Head of caudate nucleus (tissue), 42 donors: ENCODE data around the gene COL15A1.
"Not testable (repeated sequence)": the region's sequence is repeated elsewhere in the genome, so short reads cannot be mapped to it uniquely, and the experiment has no call there.

Source experiments
- DNase-seq, 42 donors: peaks; one replicate each; pipeline versions ENCODE4 v3.0.0 to v3.0.0-alpha.2; 2020 to 2021; ENCODE audit warnings: mixed read lengths in 7 of 42
- intact Hi-C: fragments of 100-400 bp; cut with DNase I; formaldehyde crosslinking; loops from one replicate; pipeline ENCODE4 v1.15.0; 2022

The COL15A1 gene

DNA sequence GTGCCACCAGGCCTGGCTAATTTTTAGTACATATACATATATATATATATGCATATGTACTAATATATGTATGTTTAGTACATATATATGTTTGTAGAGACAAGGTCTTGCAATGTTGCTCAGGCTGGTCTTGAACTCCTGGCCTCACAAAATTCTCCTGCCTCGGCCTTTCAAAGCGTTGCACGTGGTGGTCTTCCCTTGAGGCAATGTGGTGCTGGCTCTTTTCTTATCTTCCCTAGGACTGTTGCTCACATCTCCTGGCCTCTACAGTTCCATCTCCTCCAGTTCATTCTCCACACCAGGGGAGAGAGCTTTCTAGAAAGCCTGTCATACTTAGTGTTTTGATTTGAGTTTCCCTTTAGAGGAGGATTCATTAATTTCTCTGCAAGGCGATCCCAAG lies 132.3 kb downstream of the COL15A1 start:
- intact Hi-C loops, result no loop called here
- no peak for DNase-seq

DNA sequence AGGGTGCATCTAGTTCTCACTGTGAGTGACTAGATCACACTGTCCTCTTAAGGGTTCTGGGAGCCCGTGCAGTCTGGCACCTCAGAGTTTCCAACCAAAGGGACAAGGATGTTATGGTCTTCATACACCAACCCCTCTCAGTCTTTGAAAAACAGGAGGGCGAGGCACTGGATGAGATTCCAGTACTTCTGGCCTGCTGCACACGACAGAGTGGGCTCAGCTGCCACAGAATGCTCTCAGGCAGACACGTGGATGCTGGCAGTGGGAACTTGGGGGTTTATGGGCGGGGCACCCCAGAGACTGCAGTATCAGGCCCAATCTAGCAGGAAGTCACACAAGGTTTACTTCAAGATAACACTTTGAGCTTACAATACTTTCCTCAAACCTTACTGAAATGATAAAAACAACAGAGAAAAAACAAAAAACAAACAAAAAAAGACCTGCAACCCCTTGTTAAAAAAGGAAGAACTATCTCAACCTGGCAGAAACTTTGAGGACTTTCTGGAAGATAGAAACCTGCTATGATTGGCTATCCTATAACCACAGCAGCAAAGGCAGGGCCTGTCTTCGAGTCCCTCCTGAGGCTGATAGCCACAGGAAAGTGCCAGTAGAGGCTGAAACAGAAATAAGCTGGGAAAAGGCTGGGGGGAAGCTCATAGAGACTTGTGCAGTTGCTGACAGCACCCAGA lies 132.9 kb downstream of the COL15A1 start:
- DNase-seq, result peak in 4 of 42 donors; percentile 8 to 23 (median 18)
- intact Hi-C loops, result no loop called here

DNA sequence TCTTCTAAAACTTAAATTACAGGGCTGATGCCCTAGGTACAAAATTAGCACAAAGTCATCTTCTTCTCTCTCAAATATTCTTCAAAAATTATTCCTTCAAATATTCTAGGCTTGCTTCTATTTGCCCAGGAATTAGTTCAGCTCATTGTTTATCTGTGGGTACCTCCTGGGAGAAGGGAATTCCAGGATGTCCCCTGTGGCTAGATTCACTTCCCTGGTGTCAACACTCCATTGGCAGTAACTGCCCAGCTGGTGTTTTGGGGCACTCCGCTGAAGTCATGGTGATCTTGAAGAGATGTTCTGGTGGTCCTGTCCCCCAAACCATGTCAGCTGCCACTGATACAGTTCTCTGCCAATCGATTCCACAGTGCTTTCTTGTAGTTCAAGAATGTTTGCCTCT lies 135.0 kb downstream of the COL15A1 start:
- intact Hi-C loops, result no loop called here
- DNase-seq, result no peak

DNA sequence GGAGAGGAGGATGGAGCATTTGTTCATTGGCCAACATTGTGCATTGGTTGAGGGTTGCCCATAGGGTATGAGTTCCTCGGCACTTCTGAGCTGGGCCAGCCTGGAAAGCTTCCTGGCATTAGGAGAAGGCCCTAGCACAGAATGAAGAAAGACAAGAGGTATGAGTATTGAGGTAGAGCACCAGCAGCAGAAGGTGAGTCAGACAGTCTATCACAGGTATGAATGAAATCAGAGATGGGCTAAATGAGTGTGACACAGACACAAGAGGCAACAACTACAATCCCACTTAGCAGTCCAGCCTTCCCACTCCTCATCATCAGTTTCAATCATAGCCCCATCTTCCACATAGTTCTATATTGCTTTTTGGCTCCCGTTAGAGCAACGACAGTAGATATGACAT lies 135.8 kb downstream of the COL15A1 start:
- intact Hi-C loops, result no loop called here
- DNase-seq, result no peak

DNA sequence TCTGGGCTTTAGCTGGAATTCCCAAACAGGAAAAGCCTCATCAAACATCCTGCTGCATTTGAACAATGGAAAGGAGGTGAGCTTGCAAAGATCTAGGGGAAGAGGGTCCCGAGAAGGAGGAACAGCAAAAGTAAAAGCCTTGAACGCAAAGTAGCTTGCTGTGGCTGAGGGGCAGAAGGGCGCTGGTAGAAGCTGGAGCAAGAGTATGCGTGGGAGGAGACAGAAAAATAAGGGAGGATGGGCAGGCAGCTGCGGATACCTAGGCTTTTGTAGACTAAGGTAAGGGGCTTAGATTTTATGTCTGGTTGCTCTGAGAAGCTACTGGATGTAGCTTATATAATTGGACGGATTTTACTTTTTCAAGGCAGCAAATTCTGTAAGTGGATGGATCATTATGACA lies 139.3 kb downstream of the COL15A1 start:
- DNase-seq, result no peak
- intact Hi-C loops, result no loop called here

DNA sequence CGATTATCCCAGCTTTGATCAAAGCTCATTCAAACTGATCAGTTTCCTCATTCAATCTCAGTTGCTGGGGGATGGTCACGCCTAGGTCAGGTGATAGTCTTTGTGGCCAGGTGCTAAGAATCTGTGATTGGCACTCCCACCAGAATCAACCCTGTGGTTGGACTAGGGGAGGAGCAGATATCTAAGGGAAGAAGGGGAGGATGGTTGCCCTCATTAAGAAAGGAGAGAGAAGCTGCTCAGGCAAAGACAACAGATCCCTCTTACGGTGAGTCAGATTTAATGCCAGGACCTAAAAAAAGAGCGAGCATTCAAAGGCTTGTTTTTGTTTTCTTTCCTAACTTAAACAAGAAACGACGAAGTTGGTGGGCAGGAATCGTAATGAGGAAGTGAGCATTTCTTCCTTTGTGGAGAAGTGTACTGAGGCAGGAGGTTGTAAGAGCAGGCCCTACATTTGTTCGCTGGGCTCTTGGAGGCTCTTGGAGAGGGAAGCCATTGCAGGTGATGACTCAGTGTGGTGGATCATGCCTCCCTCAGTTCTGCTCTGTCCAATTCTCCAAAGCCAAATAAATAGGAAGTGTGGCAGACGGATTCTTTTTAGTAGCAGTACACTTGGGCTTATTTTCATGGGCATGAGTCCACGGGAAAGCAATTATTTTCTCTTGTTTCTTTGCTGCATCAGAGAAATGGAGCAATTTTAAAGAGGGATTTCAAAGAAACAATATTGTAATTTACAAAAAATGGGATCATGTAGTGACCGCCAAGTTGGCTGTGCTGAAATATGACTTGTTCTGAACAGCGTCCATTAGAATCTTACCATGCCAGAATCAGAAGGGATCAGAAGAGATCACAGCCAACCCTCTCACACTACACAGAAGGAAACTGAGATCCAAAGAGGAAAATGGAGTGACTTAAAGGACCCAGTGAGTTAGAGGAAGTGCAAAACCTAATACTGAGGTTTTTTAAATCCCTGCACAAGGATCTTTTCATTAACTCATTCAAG lies 142.5 kb downstream of the COL15A1 start:
- peak in 2 of 42 donors; percentile 8 to 20 for DNase-seq
- intact Hi-C loops, result no loop called here

DNA sequence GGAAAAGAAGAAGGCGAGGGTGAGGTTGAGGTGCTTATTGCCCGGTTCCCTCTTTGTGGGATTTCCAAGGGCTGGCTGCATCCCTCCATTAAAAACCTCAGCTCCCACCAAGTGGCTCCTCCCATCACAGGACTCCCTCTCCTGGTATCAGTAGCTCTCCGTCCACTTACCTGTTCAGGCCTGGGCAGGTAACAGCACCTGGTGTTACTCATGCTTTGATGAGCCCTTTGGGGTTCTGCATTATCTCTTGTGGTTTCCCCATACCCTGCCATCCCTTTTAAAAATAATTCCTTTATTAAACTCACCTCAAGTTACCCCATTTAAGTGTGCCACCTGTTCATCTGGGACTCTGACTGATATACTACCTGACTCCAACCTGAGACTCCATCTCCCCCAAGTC lies 143.8 kb downstream of the COL15A1 start:
- intact Hi-C loops, result no loop called here
- no peak for DNase-seq

DNA sequence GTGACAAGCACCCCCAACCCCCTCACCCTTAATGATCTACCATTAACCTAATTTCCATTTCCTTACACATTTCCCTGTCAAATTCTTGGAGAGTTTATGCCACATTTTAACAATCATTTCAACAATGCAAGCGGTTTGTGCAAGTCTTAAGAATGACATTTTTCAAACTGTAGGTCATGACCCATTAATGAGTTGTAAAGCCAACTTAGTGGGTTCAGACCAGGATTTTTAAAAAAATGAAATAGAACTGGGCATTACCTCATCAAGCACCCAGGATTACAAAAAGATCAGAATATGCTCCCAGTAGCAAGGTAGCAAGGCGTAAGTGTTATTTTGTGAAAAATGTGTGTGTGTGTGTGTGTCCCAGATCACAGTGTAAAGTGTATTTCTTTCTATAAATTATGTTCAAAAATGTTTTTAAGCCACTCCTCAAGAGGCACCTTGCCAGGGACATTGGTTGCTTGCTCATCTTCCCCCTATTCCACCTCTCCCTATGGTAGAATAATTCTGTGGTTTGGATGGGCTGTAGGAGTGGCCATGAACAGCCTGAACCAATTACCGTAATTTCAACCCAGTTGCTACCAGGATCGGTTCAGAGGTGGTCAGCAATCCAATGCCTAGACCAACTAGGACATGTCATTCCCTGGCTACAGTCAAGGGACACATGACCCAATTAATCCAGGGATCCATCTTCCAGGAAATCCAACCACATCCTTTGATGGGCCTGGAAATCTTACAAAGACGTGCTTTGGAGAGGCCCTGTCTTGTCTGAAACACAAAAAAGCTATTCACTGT lies 146.8 kb downstream of the COL15A1 start:
- DNase-seq, result no peak
- intact Hi-C loops, result no loop called here

DNA sequence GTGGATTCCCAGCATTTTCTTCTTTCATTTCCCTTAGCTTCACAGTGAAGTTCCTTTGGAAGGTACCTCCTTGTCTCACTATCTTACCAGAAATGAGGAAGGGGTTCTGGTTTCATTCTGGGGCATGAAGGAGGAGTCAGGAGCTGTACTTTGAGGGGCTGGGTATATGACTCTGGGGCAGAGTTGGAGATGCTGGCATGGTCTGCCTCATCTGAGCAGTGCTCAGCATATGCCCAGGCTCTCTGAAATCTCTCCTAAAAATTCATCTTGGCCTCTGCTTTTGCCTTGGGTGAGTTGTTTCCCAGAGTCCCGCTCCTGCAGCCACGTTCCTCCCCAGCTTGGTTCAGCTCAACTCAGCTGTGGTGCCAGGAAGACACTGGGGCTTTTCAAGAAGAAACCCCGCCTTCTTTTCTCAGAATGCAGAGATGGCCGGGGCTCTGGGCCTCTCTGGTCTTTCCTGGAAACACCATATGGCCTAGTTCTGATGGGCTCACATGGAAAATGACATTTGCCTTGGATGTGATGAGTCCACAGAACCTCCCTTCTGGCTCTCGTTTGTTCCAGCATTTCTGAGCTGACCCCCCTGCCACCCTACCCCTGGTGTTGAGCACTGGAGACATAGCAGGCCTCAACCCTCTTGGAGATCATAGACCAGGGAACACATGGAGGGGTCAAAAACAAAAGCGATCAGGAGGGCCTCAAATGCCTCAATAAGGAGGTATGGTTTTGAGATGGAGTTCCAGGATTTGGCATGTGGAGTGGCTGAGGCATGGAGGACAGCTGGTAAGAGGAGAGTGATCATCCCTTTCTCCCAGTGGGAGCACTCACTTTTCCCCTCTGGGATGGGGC lies 149.2 kb downstream of the COL15A1 start:
- no peak for DNase-seq
- intact Hi-C loops, result no loop called here

DNA sequence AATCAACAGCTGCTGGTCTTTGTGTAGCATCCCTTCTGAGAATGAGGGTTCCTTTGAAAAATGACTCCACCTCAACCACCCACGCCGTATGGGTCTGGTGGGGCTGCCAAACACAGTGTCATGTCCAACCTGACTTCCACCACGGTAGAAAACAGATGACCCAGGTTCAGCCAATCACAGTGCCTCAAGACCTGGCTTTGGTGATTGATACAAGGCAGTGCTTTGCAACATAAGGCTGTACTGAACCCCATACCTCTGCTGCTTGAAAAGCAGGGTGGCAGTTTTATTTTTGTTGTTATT lies 149.7 kb downstream of the COL15A1 start:
- intact Hi-C loops, result no loop called here

DNA sequence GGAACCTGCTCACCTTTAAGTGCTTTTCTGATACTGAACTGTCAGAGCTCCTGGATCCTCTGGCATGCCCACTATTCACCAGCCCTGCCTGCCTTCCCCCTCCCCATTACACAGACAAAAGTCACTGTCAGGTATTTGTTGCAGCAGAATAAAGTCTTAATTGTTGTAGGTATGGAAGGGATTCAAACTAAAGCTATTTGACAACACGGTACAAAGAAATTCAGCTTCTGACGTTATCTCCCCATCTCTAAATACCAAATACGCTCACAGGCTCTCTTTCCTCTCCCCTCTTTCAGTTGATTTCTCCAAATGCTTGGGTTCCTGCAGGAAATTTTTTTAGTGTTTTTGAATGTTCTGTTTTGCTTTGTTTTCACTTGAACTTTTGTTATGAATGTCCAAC lies 151.9 kb downstream of the COL15A1 start:
- DNase-seq, result no peak
- intact Hi-C loops, result no loop called here

More for the DNA sequence above, 149.7 kb downstream of the COL15A1 start:
- no peak for DNase-seq

DNA sequence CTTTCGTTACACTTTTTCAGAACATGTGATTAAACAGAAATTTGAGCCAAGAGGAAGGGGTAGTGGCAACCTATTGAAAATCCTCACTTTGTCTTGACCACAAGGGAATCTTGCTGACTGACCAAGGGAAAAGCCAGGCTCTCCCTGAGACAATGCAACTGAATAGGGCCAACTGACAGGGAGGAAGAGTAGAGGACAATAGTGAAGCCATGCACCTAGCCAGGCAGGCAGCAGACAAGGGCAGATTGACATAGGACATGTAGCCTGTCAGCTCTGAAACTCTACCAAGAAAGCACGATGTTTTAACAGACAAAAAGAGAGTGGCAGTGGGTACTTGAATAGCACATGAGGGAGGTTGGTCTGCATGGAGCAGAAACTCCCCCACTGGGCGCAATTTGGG lies 152.7 kb downstream of the COL15A1 start:
- intact Hi-C loops, result no loop called here
- no peak for DNase-seq

DNA sequence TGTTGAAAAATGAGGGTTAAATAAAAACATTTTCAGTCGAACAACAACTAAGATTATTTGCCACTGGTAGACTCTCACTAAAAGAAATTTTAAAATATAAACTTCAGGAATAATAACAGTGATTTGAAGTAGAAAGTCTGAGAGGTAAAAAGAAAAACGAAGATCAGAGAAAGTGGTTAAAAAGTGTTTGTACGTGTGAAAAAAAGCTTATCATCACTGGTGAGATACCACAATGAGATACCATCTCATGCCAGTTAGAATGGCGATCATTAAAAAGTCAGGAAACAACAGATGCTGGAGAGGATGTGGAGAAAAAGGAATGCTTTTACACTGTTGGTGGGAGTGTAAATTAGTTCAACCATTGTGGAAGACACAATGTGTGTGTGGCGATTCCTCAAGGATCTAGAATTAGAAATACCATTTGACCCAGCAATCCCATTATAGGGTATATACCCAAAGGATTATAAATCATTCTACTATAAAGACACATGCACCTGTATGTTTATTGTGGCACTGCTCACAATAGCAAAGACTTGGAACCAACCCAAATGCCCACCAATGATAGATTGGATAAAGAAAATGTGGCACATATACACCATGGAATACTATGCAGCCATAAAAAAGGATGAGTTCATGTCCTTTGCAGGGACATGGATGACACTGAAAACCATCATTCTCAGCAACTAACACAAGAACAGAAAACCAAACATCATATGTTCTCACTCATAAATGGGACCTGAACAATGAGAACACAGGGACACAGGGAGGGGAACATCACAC lies 156.3 kb downstream of the COL15A1 start:
- DNase-seq, result not testable (repeated sequence)
- intact Hi-C loops, result loop anchor here (10.0 kb wide), 2 partner anchors 45 to 125 kb away; no protein-coding TSS in a partner anchor

DNA sequence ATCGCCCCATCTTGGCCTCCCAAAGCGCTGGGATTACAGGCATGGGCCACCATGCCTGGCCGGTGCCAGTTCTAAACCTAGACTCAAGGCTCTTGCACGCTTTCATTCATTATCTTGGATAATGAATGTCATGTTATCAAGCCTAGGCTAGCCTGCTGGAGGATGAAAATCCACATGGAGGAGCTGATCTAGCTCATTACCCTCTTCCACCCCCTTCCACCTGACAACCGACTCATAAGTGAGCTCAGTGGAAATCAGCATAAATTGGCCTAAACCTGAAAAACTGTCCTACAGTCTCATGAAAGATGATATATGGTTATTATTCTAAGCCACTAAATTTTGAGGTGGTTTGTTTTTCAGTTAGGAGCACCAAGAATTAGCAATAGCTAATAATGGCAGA lies 157.6 kb downstream of the COL15A1 start:
- intact Hi-C loops, result loop anchor here (10.0 kb wide), 2 partner anchors 46 to 126 kb away; no protein-coding TSS in a partner anchor
- no peak for DNase-seq

DNA sequence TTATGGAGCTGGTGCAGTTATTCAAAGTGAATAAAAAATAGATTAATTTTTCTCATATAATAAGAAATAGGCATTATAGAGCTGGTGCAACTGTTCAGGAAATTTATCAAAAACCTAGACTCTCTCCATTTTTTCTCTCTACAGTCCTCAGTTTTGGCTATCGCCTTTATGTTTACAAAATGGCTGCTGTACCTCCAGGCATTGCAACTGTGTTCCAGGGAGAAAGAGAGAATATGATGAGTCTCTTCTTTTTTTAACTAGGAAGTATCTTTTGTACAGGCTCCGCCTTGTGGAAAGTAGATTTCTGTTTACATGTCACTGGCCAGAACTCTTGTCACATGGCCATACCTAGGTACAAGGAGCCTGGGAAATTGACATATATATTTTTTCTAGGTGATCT lies 158.1 kb downstream of the COL15A1 start:
- intact Hi-C loops, result loop anchor here (10.0 kb wide), 2 partner anchors 47 to 127 kb away; no protein-coding TSS in a partner anchor
- no peak for DNase-seq

DNA sequence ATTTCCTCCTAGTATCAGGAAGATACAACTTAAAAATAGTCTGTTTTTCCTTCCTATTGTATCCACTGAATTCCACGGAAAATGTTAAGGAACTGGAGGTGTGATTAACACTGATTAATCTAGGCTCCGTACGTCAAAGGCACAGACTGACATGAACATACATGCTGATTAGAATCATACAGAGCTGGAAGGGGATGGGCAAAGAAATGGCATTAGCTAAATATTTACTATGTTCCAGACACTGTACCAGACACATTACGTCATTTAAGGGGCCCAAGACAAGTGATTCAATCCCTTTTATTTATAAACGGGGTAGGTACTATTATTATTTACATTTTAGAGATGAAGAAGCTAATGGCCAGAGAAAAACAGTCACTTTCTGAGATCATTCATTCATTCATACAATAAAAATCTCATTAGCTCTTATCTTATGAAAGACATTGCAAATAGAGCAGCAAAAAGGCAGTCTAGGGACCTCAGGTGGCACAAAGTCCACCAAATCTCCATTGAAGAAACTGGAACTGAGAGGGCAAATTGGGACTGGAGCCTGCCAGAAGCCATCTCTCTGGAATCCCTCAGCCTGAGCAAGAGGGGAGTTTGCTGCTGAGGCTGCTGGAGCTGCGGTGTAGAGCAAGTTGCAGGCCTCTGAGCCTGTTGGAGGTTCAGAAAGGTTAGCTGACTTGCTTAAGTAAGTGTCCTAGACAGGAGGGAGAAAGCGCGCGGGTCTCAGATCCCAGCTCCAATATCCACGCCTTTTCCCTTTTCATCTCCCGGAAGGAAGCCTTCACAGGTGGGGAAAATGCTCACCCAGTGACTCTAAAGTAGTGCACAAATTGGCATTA lies 159.6 kb downstream of the COL15A1 start:
- intact Hi-C loops, result loop anchor here (10.0 kb wide), 2 partner anchors 48 to 128 kb away; no protein-coding TSS in a partner anchor
- peak in 2 of 42 donors; percentile 27 to 45 for DNase-seq
